K562 (cell line): ENCODE measurements around the gene FBXO17. TPM values are rescaled to one million over a fixed set of nuclear protein-coding genes. Genes with fewer than 3 reads are reported as not detected.

Experiments
- ARID2 ChIP-seq: fragments of 450-650 bp; IDR thresholded peaks from 2 replicates; pipeline ENCODE4 v1.6.1; 2017; ENCODE audit warnings: antibody characterized with exemption, mild to moderate bottlenecking
- BRD9 ChIP-seq: fragments of 450-650 bp; IDR thresholded peaks from 2 replicates; pipeline ENCODE4 v1.6.1; 2018; ENCODE audit warnings: low read depth; ENCODE audit not compliant: partially characterized antibody
- E4F1 ChIP-seq: fragments of 250-450 bp; sonication (Bioruptor Pico); IDR thresholded peaks from 2 replicates; pipeline ENCODE4 v1.5.0; 2021; ENCODE audit warnings: mild to moderate bottlenecking, borderline replicate concordance
- FOXK2 ChIP-seq, 2 experiments: fragments of 450-650 bp; IDR thresholded peaks in 1 of 2; conservative IDR thresholded peaks in 1 of 2; 2 replicates each; pipeline ENCODE4 v1.6.1; 2016; ENCODE audit warnings: low read depth in 2 of 2, mild to moderate bottlenecking in 1 of 2
- GTF2E2 ChIP-seq: fragments of 200-800 bp; sonication (Bioruptor generic); IDR thresholded peaks from 2 replicates; pipeline ENCODE4 v1.6.1; 2016; ENCODE audit warnings: missing genetic modification characterization, missing compliant biosample characterization
- HCFC1 ChIP-seq: IDR thresholded peaks from 2 replicates; pipeline ENCODE4 v1.6.1; 2012; ENCODE audit warnings: low read depth, low read length, improper control_type of control experiment
- KLF13 ChIP-seq: fragments of 450-650 bp; IDR thresholded peaks from 2 replicates; pipeline ENCODE4 v1.6.1; 2016; ENCODE audit warnings: missing genetic modification characterization, low read depth, mild to moderate bottlenecking, missing compliant biosample characterization, moderate library complexity, borderline replicate concordance
- LCOR ChIP-seq: sonication (generic); formaldehyde crosslinking; IDR thresholded peaks from 2 replicates; pipeline ENCODE4 v1.8.0; 2022; ENCODE audit warnings: mild to moderate bottlenecking, missing genetic modification reagents
- MCM2 ChIP-seq: fragments of 450-650 bp; IDR thresholded peaks from 2 replicates; pipeline ENCODE4 v1.6.1; 2017; ENCODE audit warnings: low read depth, mild to moderate bottlenecking
- MTF1 ChIP-seq: fragments of 250-450 bp; sonication (Bioruptor Pico); IDR thresholded peaks from 2 replicates; pipeline ENCODE4 v1.9.0; 2021; ENCODE audit warnings: moderate library complexity, mild to moderate bottlenecking, inconsistent platforms, borderline replicate concordance
- POLR2A ChIP-seq: fragments of 450-650 bp; conservative IDR thresholded peaks from 2 replicates; pipeline ENCODE4 v1.6.1; 2016
- SRSF3 ChIP-seq: fragments of 200-400 bp; formaldehyde crosslinking; IDR thresholded peaks from 2 replicates; pipeline ENCODE4 v1.6.1; 2016; ENCODE audit warnings: mild to moderate bottlenecking, low read length, moderate library complexity; ENCODE audit not compliant: insufficient read depth
- SRSF9 ChIP-seq: fragments of 200-400 bp; formaldehyde crosslinking; IDR thresholded peaks from 2 replicates; pipeline ENCODE4 v1.6.1; 2017; ENCODE audit warnings: low read depth, low read length, borderline replicate concordance
- TFAM ChIP-seq: fragments of 250-450 bp; sonication (Bioruptor Pico); conservative IDR thresholded peaks from 2 replicates; pipeline ENCODE4 v1.5.0; 2021; ENCODE audit warnings: mild to moderate bottlenecking, moderate library complexity
- TGIF2 ChIP-seq: sonication (generic); formaldehyde crosslinking; IDR thresholded peaks from 2 replicates; pipeline ENCODE4 v1.8.1; 2022; ENCODE audit warnings: mild to moderate bottlenecking, missing genetic modification reagents, moderate library complexity
- ZBTB7A ChIP-seq: IDR thresholded peaks from 2 replicates; pipeline ENCODE4 v1.6.1; 2011; ENCODE audit warnings: low read depth, mild to moderate bottlenecking, low read length, moderate library complexity, borderline replicate concordance; ENCODE audit not compliant: control insufficient read depth
- ZNF134 ChIP-seq: fragments of 250-450 bp; sonication (Bioruptor Pico); conservative IDR thresholded peaks from 2 replicates; pipeline ENCODE4 v1.4.0; 2020
- ZNF146 ChIP-seq: IDR thresholded peaks from one replicate; pipeline ENCODE4 v1.6.1; 2018; ENCODE audit warnings: missing compliant biosample characterization; ENCODE audit not compliant: unreplicated experiment
- ZNF224 ChIP-seq: sonication (generic); formaldehyde crosslinking; IDR thresholded peaks from 2 replicates; pipeline ENCODE4 v1.8.0; 2022; ENCODE audit warnings: mild to moderate bottlenecking, missing genetic modification reagents
- ZNF41 ChIP-seq: fragments of 250-450 bp; sonication (Bioruptor Pico); conservative IDR thresholded peaks from 2 replicates; pipeline ENCODE4 v1.4.0; 2020; ENCODE audit warnings: mild to moderate bottlenecking
- polyA plus RNA-seq, 8 experiments: library from polyadenylated mRNA; depleted of rRNA in 4 of 8; stranded (reverse) in 5 of 8; unstranded in 3 of 8; fragments of >200 nt; fragmentation: Nextera tagmentation in 2 of 8; fragmentation: Illumina TruSeq in 1 of 8; extraction: Ambion mirVana in 2 of 8; extraction: Trizol in 1 of 8; gene quantifications; 2 replicates each; pipeline versions ENCODE4 v1.2.1 to v1.2.3, GENCODE V29; 2011 to 2014; ENCODE audit warnings: inconsistent platforms in 1 of 8, missing spikeins in 1 of 8
- total RNA-seq, 7 experiments: library from RNA; depleted of rRNA in 6 of 7; stranded (reverse); fragments of >200 nt in 6 of 7; fragmentation: Illumina TruSeq in 2 of 7; extraction: Trizol in 2 of 7; gene quantifications; 2 replicates each; pipeline versions ENCODE4 v1.2.1 to v1.2.3, GENCODE V29; 2011 to 2021; ENCODE audit warnings: low replicate concordance in 1 of 7
- TF ChIP-seq, protein P1 (sequence below): sonication (generic); formaldehyde crosslinking; IDR thresholded peaks from 2 replicates; pipeline ENCODE4 v1.8.0; 2023; ENCODE audit warnings: mild to moderate bottlenecking, missing genetic modification reagents
- TF ChIP-seq, protein P2 (sequence below): fragments of 450-650 bp; formaldehyde crosslinking; IDR thresholded peaks from 2 replicates; pipeline ENCODE4 v1.4.0; 2022; ENCODE audit warnings: missing genetic modification characterization

The FBXO17 gene
- total and polyA plus RNA-seq, 9 of the 15 experiments (the other 6 are each of a cell fraction or from before 2014, with no cell fraction given) = 4.1 to 27.1 (median 19.0) TPM

GRCh38 chr19:38930776-38931520, 44.6 kb downstream of the FBXO17 start, which contains the start of gene MRPS12 (continued):
- no peak for TF ChIP-seq KLF13
- TF ChIP-seq LCOR (CRISPR knock-in tag) = no peak
- TF ChIP-seq, protein P1, sequence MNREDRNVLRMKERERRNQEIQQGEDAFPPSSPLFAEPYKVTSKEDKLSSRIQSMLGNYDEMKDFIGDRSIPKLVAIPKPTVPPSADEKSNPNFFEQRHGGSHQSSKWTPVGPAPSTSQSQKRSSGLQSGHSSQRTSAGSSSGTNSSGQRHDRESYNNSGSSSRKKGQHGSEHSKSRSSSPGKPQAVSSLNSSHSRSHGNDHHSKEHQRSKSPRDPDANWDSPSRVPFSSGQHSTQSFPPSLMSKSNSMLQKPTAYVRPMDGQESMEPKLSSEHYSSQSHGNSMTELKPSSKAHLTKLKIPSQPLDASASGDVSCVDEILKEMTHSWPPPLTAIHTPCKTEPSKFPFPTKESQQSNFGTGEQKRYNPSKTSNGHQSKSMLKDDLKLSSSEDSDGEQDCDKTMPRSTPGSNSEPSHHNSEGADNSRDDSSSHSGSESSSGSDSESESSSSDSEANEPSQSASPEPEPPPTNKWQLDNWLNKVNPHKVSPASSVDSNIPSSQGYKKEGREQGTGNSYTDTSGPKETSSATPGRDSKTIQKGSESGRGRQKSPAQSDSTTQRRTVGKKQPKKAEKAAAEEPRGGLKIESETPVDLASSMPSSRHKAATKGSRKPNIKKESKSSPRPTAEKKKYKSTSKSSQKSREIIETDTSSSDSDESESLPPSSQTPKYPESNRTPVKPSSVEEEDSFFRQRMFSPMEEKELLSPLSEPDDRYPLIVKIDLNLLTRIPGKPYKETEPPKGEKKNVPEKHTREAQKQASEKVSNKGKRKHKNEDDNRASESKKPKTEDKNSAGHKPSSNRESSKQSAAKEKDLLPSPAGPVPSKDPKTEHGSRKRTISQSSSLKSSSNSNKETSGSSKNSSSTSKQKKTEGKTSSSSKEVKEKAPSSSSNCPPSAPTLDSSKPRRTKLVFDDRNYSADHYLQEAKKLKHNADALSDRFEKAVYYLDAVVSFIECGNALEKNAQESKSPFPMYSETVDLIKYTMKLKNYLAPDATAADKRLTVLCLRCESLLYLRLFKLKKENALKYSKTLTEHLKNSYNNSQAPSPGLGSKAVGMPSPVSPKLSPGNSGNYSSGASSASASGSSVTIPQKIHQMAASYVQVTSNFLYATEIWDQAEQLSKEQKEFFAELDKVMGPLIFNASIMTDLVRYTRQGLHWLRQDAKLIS = 0 out of 2 replicates have a peak, but pooled peaks have one; percentile 27
- TF ChIP-seq BRD9 = no peak
- peak; percentile 90 for TF ChIP-seq POLR2A
- TF ChIP-seq GTF2E2 (tag) = peak; percentile 72; the same call in 1 of the 2 replicates
- TF ChIP-seq, protein P2, sequence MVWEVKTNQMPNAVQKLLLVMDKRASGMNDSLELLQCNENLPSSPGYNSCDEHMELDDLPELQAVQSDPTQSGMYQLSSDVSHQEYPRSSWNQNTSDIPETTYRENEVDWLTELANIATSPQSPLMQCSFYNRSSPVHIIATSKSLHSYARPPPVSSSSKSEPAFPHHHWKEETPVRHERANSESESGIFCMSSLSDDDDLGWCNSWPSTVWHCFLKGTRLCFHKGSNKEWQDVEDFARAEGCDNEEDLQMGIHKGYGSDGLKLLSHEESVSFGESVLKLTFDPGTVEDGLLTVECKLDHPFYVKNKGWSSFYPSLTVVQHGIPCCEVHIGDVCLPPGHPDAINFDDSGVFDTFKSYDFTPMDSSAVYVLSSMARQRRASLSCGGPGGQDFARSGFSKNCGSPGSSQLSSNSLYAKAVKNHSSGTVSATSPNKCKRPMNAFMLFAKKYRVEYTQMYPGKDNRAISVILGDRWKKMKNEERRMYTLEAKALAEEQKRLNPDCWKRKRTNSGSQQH = no peak
- TF ChIP-seq SRSF9 = no peak
- no peak for TF ChIP-seq SRSF3
- peak; percentile 64; the same call in 1 of the 2 replicates for TF ChIP-seq ZNF224 (CRISPR knock-in tag)
- TF ChIP-seq MCM2 = no peak
- no peak for TF ChIP-seq HCFC1
- TF ChIP-seq ARID2 = no peak
- no peak for TF ChIP-seq ZNF41
- no peak for TF ChIP-seq E4F1 (CRISPR knock-in tag)
- no peak for TF ChIP-seq ZNF134 (CRISPR knock-in tag)
- TF ChIP-seq ZBTB7A = peak; percentile 35; the same call in 1 of the 2 replicates
- no peak for TF ChIP-seq MTF1
- TF ChIP-seq FOXK2 (conservative IDR thresholded peaks at IDR 0.05 in 1 of 2, IDR thresholded peaks at IDR 0.05 in 1 of 2; ENCODE audit: low read depth in 2 of 2) = no peak; a peak in 1 of 4 replicates
- TF ChIP-seq TFAM (CRISPR knock-in tag) = no peak
- TF ChIP-seq ZNF146 = no peak
- TF ChIP-seq TGIF2 (CRISPR knock-in tag) = no peak
